ENCODE measurements around the gene SLC2A9.

SLC2A9 gene

GRCh38 chr4:9963328-9963727, 58.0 kb downstream of the SLC2A9 start:
- DNase-seq (ENCODE audit: low read depth, low spot score), result no peak

GRCh38 chr4:9962611-9963314, 58.5 kb downstream of the SLC2A9 start:
- DNase-seq (ENCODE audit: low read depth, low spot score), result no peak

- no peak for DNase-seq (ENCODE audit: low read depth, low spot score)
Measured at GRCh38 chr4:9954468-9954867, 66.8 kb downstream of the SLC2A9 start.

GRCh38 chr4:9953089-9953488, 68.2 kb downstream of the SLC2A9 start:
- DNase-seq (ENCODE audit: low read depth, low spot score), result no peak

GRCh38 chr4:9952415-9952950, 68.8 kb downstream of the SLC2A9 start:
- DNase-seq (ENCODE audit: low read depth, low spot score), result peak; percentile 3

- no peak for DNase-seq (ENCODE audit: low read depth, low spot score)
Measured at GRCh38 chr4:9949573-9949972, 71.7 kb downstream of the SLC2A9 start.

GRCh38 chr4:9947168-9948062, 73.9 kb downstream of the SLC2A9 start:
- DNase-seq (ENCODE audit: low read depth, low spot score), result no peak

GRCh38 chr4:9946170-9946569, 75.1 kb downstream of the SLC2A9 start:
- no peak for DNase-seq (ENCODE audit: low read depth, low spot score)

- DNase-seq (ENCODE audit: low read depth, low spot score), result no peak
Measured at GRCh38 chr4:9944431-9945425, 76.6 kb downstream of the SLC2A9 start.

- DNase-seq (ENCODE audit: low read depth, low spot score), result no peak
Measured at GRCh38 chr4:9943761-9944160, 77.5 kb downstream of the SLC2A9 start.

GRCh38 chr4:9942921-9943600, 78.2 kb downstream of the SLC2A9 start:
- DNase-seq (ENCODE audit: low read depth, low spot score), result no peak

GRCh38 chr4:9942139-9942538, 79.2 kb downstream of the SLC2A9 start:
- DNase-seq (ENCODE audit: low read depth, low spot score), result no peak

GRCh38 chr4:9940041-9940440, 81.3 kb downstream of the SLC2A9 start:
- no peak for DNase-seq (ENCODE audit: low read depth, low spot score)

- DNase-seq (ENCODE audit: low read depth, low spot score), result no peak
Measured at GRCh38 chr4:9938933-9939332, 82.4 kb downstream of the SLC2A9 start.

- DNase-seq (ENCODE audit: low read depth, low spot score), result no peak
Measured at GRCh38 chr4:9937078-9937477, 84.2 kb downstream of the SLC2A9 start.

- no peak for DNase-seq (ENCODE audit: low read depth, low spot score)
Measured at GRCh38 chr4:9936129-9936644, 85.1 kb downstream of the SLC2A9 start.

GRCh38 chr4:9933956-9934355, 87.3 kb downstream of the SLC2A9 start:
- DNase-seq (ENCODE audit: low read depth, low spot score), result no peak

GRCh38 chr4:9933184-9933583, 88.1 kb downstream of the SLC2A9 start:
- DNase-seq (ENCODE audit: low read depth, low spot score), result no peak

- no peak for DNase-seq (ENCODE audit: low read depth, low spot score)
Measured at GRCh38 chr4:9932771-9933170, 88.5 kb downstream of the SLC2A9 start.

GRCh38 chr4:9931146-9931545, 90.2 kb downstream of the SLC2A9 start:
- no peak for DNase-seq (ENCODE audit: low read depth, low spot score)

- DNase-seq (ENCODE audit: low read depth, low spot score), result no peak
Measured at GRCh38 chr4:9929111-9929510, 92.2 kb downstream of the SLC2A9 start.
